Sigmoid colon (tissue), 7 donors: Measurements from ENCODE around the gene CAMTA1. TPM values are rescaled to one million over a fixed set of nuclear protein-coding genes. Genes with fewer than 3 reads are reported as not detected.

ENCODE experiments used
- DNase-seq: peaks from one replicate; pipeline ENCODE4 v3.0.0-alpha.2; 2019
- H3K27ac ChIP-seq, 4 donors: fragments of 200-600 bp; sonication (generic); one replicate each; pipeline ENCODE4 v1.5.1; 2016 to 2019; ENCODE audit warnings: mild to moderate bottlenecking in 1 of 4
- H3K27me3 ChIP-seq, 3 donors: fragments of 200-600 bp; sonication (generic); one replicate each; pipeline ENCODE4 v1.5.1; 2019; ENCODE audit warnings: mild to moderate bottlenecking in 1 of 3
- H3K36me3 ChIP-seq, 4 donors: fragments of 200-600 bp; sonication (generic); one replicate each; pipeline ENCODE4 v1.5.1; 2016 to 2019
- H3K4me1 ChIP-seq, 4 donors: fragments of 200-600 bp; sonication (generic); one replicate each; pipeline ENCODE4 v1.5.1; 2017 to 2019
- H3K4me3 ChIP-seq, 4 donors: fragments of 200-600 bp; sonication (generic); one replicate each; pipeline ENCODE4 v1.5.1; 2017 to 2019; ENCODE audit warnings: mild to moderate bottlenecking in 2 of 4, moderate library complexity in 1 of 4
- H3K9me3 ChIP-seq, 4 donors: fragments of 200-600 bp in 3 of 4; sonication (generic) in 3 of 4; one replicate each; pipeline versions ENCODE4 v1.5.1 to v1.6.1; 2013 to 2019
- CTCF ChIP-seq, 4 experiments: fragments of 450-650 bp in 3 of 4; fragments of 200-600 bp in 1 of 4; IDR thresholded peaks; one replicate each; pipeline ENCODE4 v1.5.1; 2016 to 2019; ENCODE audit warnings: antibody characterized with exemption in 4 of 4, mild to moderate bottlenecking in 3 of 4, moderate library complexity in 2 of 4
- EP300 ChIP-seq, 4 donors: sonication (generic); formaldehyde crosslinking; IDR thresholded peaks; one replicate each; pipeline ENCODE4 v1.6.1; 2017; ENCODE audit warnings: antibody characterized with exemption in 4 of 4
- POLR2A ChIP-seq, 2 donors: fragments of 450-650 bp; IDR thresholded peaks; one replicate each; pipeline ENCODE4 v1.6.1; 2016; ENCODE audit warnings: antibody characterized with exemption in 2 of 2, mild to moderate bottlenecking in 2 of 2, moderate library complexity in 2 of 2
- POLR2AphosphoS5 ChIP-seq, 4 donors: sonication (generic); formaldehyde crosslinking; IDR thresholded peaks; one replicate each; pipeline ENCODE4 v1.6.1; 2017; ENCODE audit warnings: antibody characterized with exemption in 4 of 4
- WGBS, 2 donors: extraction: QIAGEN DNeasy Blood & Tissue Kit; methylation state at CpG; one replicate each; pipeline ENCODE4 v1.1.7; 2013; 5-methylcytosine and 5-hydroxymethylcytosine counted together
- intact Hi-C: fragments of 100-400 bp; cut with DNase I; formaldehyde crosslinking; loops from one replicate; pipeline ENCODE4 v1.15.1; 2023
- polyA plus RNA-seq, 3 donors: library from polyadenylated mRNA; stranded (reverse); fragments of 200-250 nt; gene quantifications; one replicate each; pipeline ENCODE4 v1.2.3, GENCODE V29; 2013
- total RNA-seq, 4 donors: library from RNA; depleted of rRNA; stranded (reverse); fragments of >200 nt; gene quantifications; one replicate each; pipeline ENCODE4 v1.1.0, GENCODE V29; 2016
- donor health status: healthy with polysubstance abuse.
- donor health status: Bipolar disorder and iron deficiency.
- donor health status: healthy.

CAMTA1 gene
- total and polyA plus RNA-seq, 7 donors: 97.9 to 196 (median 177) TPM

DNA sequence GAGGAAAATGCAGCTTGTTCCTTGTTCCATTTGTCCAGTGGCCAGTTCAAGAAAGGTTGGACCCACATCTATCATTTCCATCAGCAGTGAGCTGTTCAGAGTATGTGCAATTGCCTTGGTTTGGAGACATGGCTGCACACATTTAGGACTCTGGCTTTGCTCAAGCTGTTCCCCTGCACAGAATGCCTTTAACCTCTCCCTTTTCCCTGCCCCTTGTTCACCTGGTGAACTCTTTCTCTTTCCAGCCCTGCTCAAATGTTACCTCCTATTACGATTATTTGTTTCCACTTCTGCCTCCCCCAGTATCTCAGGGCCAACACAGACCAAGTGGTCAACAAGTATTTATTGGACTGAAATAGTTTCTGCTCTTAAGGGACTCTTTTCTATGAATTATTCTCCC, 385.9 kb downstream of the CAMTA1 start:
- Histone ChIP-seq H3K9me3 (no peaks in the 10 kb centered on the region), H3K4me1 (no peaks in the 10 kb centered on the region), H3K27ac (no peak overlapping the region), H3K4me3 (no peak overlapping the region), H3K36me3 (no peaks in the 10 kb centered on the region), H3K27me3 (peaks cover 0 to 23% (median 0%) of the 10 kb centered on the region in 3 donors)
- DNase-seq: no peak
- TF ChIP-seq EP300 (IDR thresholded peaks at IDR 0.05) (no peak), POLR2AphosphoS5 (IDR thresholded peaks at IDR 0.05) (no peak), POLR2A (IDR thresholded peaks at IDR 0.05) (no peak), CTCF (IDR thresholded peaks at IDR 0.05) (no peak)
- 38 to 70% methylated on average over 1 of the region's 1 CpG for WGBS, 2 donors
- intact Hi-C loops: no loop called here

- 67 to 76% methylated on average over 6 of the region's 6 CpGs for WGBS, 2 donors
- peaks cover 0 to 23% (median 0%) of the 10 kb centered on the region in 3 donors for H3K27me3 ChIP-seq
- intact Hi-C loops: no loop called here
Observed at GRCh38 chr1:7171574-7171973, 386.3 kb downstream of the CAMTA1 start.

GRCh38 chr1:7172804-7173203, 387.6 kb downstream of the CAMTA1 start:
- H3K36me3 ChIP-seq: no peaks in the 10 kb centered on the region
- 77 to 80% methylated on average over 14 of the region's 14 CpGs for WGBS, 2 donors
- no peaks in the 10 kb centered on the region for H3K9me3 ChIP-seq
- H3K27ac ChIP-seq: no peak overlapping the region
- no peak for DNase-seq
- H3K4me3 ChIP-seq: no peak overlapping the region
- H3K27me3 ChIP-seq: peaks cover 0 to 31% (median 0%) of the 10 kb centered on the region in 3 donors
- intact Hi-C loops: no loop called here
- no peaks in the 10 kb centered on the region for H3K4me1 ChIP-seq
- TF ChIP-seq CTCF (IDR thresholded peaks at IDR 0.05) (no peak), EP300 (IDR thresholded peaks at IDR 0.05) (no peak), POLR2A (IDR thresholded peaks at IDR 0.05) (no peak), POLR2AphosphoS5 (IDR thresholded peaks at IDR 0.05) (no peak)

More at GRCh38 chr1:7171574-7171973, 386.3 kb downstream of the CAMTA1 start:
- no peak for DNase-seq
- H3K9me3 ChIP-seq: no peaks in the 10 kb centered on the region
- H3K36me3 ChIP-seq: no peaks in the 10 kb centered on the region
- H3K27ac ChIP-seq: no peak overlapping the region
- no peak for TF ChIP-seq CTCF (IDR thresholded peaks at IDR 0.05)
- no peak for TF ChIP-seq POLR2A (IDR thresholded peaks at IDR 0.05)
- TF ChIP-seq EP300 (IDR thresholded peaks at IDR 0.05): no peak
- no peak for TF ChIP-seq POLR2AphosphoS5 (IDR thresholded peaks at IDR 0.05)
- no peak overlapping the region for H3K4me3 ChIP-seq
- no peaks in the 10 kb centered on the region for H3K4me1 ChIP-seq

- Histone ChIP-seq H3K4me3 (no peak overlapping the region), H3K27ac (no peak overlapping the region), H3K27me3 (peaks cover 0 to 31% (median 0%) of the 10 kb centered on the region in 3 donors), H3K36me3 (no peaks in the 10 kb centered on the region), H3K4me1 (no peaks in the 10 kb centered on the region), H3K9me3 (no peaks in the 10 kb centered on the region)
- no peak for TF ChIP-seq CTCF (IDR thresholded peaks at IDR 0.05)
- intact Hi-C loops: no loop called here
- DNase-seq: no peak
- WGBS, 2 donors: 84 to 85% methylated on average over 12 of the region's 12 CpGs
Observed at GRCh38 chr1:7174561-7174960, 389.3 kb downstream of the CAMTA1 start.
